Cardiac muscle cell (in vitro differentiated cells and primary cell): ENCODE results near the gene ANKRD36. TPM values are rescaled to one million over a fixed set of nuclear protein-coding genes. Genes with fewer than 3 reads are reported as not detected.
A peak's percentile ranks its signal among the peaks of the same experiment; 100 is the strongest.
"Not testable (repeated sequence)": the region's sequence is repeated elsewhere in the genome, so short reads cannot be mapped to it uniquely, and the experiment has no call there.

Experiments
- DNase-seq, 2 donors: peaks; one replicate each; pipeline versions ENCODE4 v3.0.0 to v3.0.0-alpha.2; 2010 to 2017; ENCODE audit warnings: low read depth in 1 of 2, low spot score in 1 of 2
- H3K27ac ChIP-seq: fragments of 200-600 bp; sonication (generic); 2 replicates; pipeline ENCODE4 v1.5.1; 2016
- H3K27me3 ChIP-seq: fragments of 200-600 bp; sonication (generic); 2 replicates; pipeline ENCODE4 v1.6.0; 2016; ENCODE audit warnings: control low read depth
- H3K36me3 ChIP-seq: fragments of 200-600 bp; sonication (generic); 2 replicates; pipeline ENCODE4 v1.5.1; 2016; ENCODE audit warnings: control low read depth
- H3K4me1 ChIP-seq: fragments of 200-600 bp; sonication (generic); 2 replicates; pipeline ENCODE4 v1.8.1; 2017; ENCODE audit warnings: low read depth, mild to moderate bottlenecking, mixed run types
- H3K4me3 ChIP-seq: fragments of 200-600 bp; sonication (generic); 2 replicates; pipeline ENCODE4 v1.5.1; 2016; ENCODE audit warnings: mild to moderate bottlenecking
- H3K9me3 ChIP-seq: fragments of 200-600 bp; sonication (generic); 2 replicates; pipeline ENCODE4 v1.5.1; 2017; ENCODE audit warnings: low read depth, mild to moderate bottlenecking, control low read depth
- polyA plus RNA-seq: library from polyadenylated mRNA; unstranded; fragments of >200 nt; fragmentation: Nextera tagmentation; extraction: Ambion mirVana; gene quantifications from 2 replicates; pipeline ENCODE4 v1.2.1, GENCODE V29; 2016
- total RNA-seq: library from RNA; depleted of rRNA; stranded (reverse); fragments of >200 nt; gene quantifications from 2 replicates; pipeline ENCODE4 v1.2.3, GENCODE V29; 2016
- TF ChIP-seq, protein P1 (sequence below): IDR thresholded peaks from 2 replicates; pipeline ENCODE4 v1.5.1; 2012; ENCODE audit warnings: low read depth, mild to moderate bottlenecking, low read length

Gene ANKRD36
- total RNA-seq = 29.8 and 72.7 TPM in 2 replicates
- polyA plus RNA-seq = 29.6 and 47.1 TPM in 2 replicates

DNA sequence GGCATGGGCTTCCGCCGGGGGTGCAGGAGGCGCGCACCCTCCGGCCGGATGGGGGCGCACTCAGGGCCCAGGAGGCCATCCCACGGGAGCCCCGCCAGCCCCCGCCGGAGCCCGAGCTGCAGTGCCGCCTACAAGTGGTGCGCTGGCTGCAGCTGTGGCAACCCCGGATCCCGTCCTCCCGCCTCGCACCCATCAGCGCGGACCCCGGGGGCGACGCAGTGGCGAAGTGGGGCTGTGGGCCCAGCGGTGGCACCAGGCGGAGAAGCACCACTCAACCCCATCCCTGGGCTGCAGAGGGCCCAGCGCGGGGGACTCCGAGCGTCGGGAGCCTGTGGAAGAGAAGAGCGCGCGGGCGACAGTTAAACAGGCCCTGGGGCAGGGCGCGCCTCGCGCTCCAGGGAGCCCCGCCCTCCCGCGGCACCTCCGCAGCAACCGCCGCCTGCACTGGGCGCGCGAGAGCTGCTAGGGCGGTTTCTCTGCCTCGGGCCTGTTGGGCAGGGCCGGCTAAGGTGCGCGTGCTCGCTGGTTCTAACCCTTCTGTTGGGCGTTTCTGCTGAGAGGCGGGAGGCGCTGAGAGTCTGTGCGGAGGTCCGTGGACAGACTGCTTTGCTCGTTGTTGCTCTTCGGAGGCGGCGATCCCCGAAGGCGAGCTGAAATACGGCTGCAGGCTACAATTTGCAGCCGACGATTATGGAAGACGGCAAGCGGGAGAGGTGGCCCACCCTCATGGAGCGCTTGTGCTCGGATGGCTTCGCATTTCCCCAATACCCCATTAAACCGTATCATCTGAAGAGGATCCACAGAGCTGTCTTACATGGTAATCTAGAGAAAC, at the start of gene ANKRD36:
TSS of gene ANKRD36 (plus strand) at position 104 of the 832 bp plus-strand sequence. CDS start at position 691, 587 bp downstream.
- Histone ChIP-seq H3K4me3 (peak within 1 kb of the TSS; percentile 50), H3K27ac (peak within 1 kb of the TSS; percentile 41)
- not testable (repeated sequence) for H3K27me3 ChIP-seq, H3K4me1 ChIP-seq, H3K36me3 ChIP-seq, H3K9me3 ChIP-seq
- TF ChIP-seq, protein P1, sequence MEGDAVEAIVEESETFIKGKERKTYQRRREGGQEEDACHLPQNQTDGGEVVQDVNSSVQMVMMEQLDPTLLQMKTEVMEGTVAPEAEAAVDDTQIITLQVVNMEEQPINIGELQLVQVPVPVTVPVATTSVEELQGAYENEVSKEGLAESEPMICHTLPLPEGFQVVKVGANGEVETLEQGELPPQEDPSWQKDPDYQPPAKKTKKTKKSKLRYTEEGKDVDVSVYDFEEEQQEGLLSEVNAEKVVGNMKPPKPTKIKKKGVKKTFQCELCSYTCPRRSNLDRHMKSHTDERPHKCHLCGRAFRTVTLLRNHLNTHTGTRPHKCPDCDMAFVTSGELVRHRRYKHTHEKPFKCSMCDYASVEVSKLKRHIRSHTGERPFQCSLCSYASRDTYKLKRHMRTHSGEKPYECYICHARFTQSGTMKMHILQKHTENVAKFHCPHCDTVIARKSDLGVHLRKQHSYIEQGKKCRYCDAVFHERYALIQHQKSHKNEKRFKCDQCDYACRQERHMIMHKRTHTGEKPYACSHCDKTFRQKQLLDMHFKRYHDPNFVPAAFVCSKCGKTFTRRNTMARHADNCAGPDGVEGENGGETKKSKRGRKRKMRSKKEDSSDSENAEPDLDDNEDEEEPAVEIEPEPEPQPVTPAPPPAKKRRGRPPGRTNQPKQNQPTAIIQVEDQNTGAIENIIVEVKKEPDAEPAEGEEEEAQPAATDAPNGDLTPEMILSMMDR = peak; percentile 44
- peak; percentile 82 to 85 for DNase-seq

DNA sequence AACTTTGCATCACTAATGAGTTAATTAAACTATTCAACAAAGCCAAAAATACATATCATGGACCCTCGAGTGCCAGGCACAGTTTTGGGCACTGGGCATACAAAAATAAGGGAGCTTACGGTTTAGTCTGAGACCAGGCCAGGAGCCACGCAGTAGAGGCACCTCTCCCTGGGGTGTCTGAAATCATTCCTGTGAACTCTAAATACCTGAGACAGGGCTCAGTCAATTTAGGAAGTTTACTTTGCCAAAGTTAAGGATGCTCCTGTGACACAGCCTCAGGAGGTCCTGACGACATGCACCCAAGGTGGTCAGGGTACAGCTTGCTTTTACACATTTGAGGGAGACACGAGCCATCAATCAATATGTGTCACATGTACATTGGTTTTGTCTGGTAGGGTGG, 46.9 kb upstream of the ANKRD36 start:
- H3K4me3 ChIP-seq, H3K27ac ChIP-seq, H3K27me3 ChIP-seq, H3K9me3 ChIP-seq, H3K36me3 ChIP-seq, H3K4me1 ChIP-seq, DNase-seq: not testable (repeated sequence)

DNA sequence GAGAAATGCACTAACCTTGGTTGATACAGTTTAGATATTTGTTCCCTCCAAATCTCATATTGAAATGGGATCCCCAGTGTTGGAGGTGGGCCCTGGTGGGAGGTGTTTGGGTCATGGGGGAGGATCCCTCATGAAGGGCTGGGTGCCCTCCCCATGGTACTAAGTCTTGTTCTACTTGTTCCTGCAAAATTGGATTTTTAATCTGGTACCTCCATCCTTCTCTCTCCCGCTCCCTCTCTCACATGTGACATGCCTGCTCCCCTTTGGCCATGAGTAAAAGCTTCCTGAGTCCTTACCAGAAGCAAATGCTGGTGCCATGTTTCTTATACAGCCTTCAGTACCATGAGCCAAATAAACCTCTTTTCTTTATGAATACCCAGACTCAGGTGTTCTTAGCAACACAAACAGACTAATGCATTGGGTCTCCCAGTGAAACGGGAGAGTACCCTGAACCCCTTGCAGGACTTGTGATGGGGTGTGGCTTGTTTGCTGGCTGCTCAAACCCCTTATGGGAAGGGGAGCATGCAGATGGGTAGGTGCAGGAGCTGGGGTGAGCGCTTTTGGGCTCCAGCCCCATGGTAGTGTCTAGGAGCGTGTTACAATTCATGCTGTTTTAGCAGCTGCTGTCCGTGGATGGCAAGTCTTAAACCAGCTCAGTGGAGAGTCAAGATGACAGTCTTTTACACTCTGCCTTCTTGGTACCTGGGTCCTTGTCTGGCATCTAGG, 45.5 kb upstream of the ANKRD36 start:
- H3K4me3 ChIP-seq = no peak overlapping the region
- TF ChIP-seq, protein P1 = no peak
- no peak for DNase-seq
- no peaks in the 10 kb centered on the region for H3K4me1 ChIP-seq
- no peaks in the 10 kb centered on the region for H3K36me3 ChIP-seq
- no peaks in the 10 kb centered on the region for H3K27me3 ChIP-seq
- H3K27ac ChIP-seq = no peak overlapping the region
- no peaks in the 10 kb centered on the region for H3K9me3 ChIP-seq

DNA sequence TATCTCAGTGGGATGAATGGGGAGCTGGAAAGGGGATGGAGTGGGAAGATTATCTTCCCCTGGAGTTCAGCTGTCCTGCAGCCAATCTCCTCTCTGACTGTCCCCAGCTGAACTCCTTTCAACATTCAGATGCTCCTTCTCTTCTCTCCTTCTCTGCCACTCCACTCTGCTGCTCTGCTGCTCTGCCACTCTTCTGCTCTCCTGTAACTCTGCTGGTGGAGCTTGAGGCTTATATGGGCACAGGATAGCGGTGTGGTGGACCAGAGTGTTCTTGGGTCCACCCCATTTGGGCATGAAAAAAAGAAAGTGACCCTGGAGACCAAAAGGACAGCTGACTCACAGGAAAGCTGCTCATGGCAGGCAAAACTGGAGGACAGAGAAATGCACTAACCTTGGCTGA, 44.9 kb upstream of the ANKRD36 start:
- DNase-seq = no peak
- no peaks in the 10 kb centered on the region for H3K9me3 ChIP-seq
- H3K4me1 ChIP-seq = no peaks in the 10 kb centered on the region
- H3K27ac ChIP-seq = no peak overlapping the region
- TF ChIP-seq, protein P1 = no peak
- no peaks in the 10 kb centered on the region for H3K36me3 ChIP-seq
- no peaks in the 10 kb centered on the region for H3K27me3 ChIP-seq
- H3K4me3 ChIP-seq = no peak overlapping the region

DNA sequence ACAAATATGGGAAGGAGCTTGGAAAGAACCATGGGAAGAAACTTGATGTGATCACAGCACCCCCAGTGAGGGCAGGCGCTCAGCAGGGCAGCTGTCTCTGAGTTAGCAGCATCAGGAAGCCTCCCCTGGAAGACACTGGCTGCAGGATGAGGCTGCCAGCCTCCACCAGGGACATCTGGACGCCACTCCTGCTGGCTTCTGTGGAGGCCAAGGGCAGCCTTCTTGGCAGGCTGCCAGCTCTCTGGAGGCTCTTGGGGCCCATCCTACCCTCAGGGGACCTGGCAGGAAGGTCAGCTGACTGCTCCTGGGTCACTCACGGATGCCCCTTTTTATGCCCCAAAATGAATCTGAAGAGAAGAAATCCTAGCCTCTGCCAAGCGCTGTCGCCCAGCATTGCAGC, 44.2 kb upstream of the ANKRD36 start:
- H3K27ac ChIP-seq, H3K27me3 ChIP-seq, H3K36me3 ChIP-seq, H3K4me1 ChIP-seq, H3K9me3 ChIP-seq, DNase-seq, H3K4me3 ChIP-seq: not testable (repeated sequence)

DNA sequence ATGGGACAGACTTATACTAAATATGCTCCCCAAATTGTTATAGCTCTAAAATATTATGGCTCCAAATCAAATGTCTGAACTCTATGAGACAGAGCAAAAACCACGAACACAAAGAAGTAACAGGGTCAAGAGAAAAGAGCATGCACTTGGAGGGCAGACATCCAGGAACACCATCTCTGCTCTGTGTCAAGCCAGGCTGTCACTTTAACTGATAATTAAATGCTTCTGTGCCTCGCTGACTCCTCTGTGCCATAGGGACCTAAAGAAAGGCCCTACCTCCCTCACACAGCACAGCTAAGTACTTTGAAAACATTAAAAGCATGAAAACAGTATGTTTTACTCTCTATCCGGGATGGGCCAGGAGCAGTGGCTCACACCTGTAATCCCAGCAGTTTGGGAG, 42.0 kb upstream of the ANKRD36 start:
- not testable (repeated sequence) for H3K27me3 ChIP-seq, H3K4me1 ChIP-seq, H3K9me3 ChIP-seq, H3K4me3 ChIP-seq, H3K36me3 ChIP-seq, H3K27ac ChIP-seq, DNase-seq

DNA sequence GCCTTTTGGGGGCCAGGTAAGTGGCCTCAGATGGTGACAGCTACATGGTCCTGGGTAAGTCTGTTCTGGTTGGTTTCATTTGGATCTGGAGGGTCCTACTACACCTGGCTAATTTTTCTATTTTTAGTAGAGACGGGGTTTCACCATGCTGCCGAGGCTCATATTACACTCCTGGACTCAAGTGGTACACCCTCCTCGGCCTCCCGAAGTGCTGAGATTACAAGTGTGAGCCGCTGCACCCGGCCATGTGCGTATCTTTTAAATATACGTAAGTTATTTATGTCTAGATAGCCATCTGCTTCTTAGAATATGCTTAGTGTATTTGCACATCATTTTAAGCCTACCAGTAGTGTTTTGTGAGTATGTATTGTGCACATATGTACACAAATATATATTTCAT, 35.7 kb upstream of the ANKRD36 start:
- H3K4me1 ChIP-seq = not testable (repeated sequence)

DNA sequence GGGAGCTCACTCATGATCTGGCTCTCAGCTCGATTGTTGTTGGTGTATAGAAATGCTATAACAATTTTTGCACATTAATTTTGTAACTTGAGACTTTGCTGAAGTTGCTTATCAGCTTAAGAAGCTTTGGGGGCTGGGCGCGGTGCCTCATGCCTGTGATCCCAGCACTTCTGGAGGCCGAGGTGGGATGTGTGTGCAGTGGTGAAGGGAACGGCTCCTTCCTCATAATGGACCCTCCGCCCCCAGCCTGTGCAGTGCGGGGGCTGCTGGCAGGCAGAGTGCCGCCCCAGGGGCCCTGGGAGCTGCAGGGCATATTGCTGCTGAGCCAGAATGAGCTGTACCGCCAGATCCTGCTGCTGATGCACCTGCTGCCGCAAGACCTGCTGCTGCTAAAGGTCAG, 32.1 kb upstream of the ANKRD36 start:
- not testable (repeated sequence) for H3K36me3 ChIP-seq, H3K27ac ChIP-seq, H3K9me3 ChIP-seq, H3K4me1 ChIP-seq, DNase-seq, H3K4me3 ChIP-seq, H3K27me3 ChIP-seq

More for the DNA sequence above, 35.7 kb upstream of the ANKRD36 start:
- not testable (repeated sequence) for DNase-seq, H3K9me3 ChIP-seq, H3K27ac ChIP-seq, H3K4me3 ChIP-seq, H3K36me3 ChIP-seq, H3K27me3 ChIP-seq

DNA sequence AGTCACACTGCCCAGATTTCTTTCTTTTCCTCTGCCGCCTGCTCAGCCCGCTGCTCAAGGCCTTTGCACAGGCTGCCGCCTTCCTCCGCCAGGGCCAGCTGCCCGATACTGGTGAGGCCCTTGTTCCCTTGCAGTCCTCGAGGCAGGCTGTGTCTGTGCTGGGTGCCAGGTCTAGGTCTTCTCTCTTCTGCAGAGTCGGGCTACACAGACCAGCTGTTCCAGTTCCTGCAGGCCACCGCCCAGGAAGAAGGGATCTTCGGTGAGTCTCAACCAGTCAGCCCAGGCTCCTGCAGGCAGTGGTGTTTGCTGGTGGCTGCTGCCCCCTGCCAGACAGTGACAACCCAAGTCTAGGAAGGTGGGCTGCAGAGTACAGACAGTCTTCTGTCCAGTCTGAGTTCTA, 30.7 kb upstream of the ANKRD36 start:
- H3K4me3 ChIP-seq, H3K27me3 ChIP-seq, H3K9me3 ChIP-seq, DNase-seq, H3K36me3 ChIP-seq, H3K27ac ChIP-seq, H3K4me1 ChIP-seq: not testable (repeated sequence)

DNA sequence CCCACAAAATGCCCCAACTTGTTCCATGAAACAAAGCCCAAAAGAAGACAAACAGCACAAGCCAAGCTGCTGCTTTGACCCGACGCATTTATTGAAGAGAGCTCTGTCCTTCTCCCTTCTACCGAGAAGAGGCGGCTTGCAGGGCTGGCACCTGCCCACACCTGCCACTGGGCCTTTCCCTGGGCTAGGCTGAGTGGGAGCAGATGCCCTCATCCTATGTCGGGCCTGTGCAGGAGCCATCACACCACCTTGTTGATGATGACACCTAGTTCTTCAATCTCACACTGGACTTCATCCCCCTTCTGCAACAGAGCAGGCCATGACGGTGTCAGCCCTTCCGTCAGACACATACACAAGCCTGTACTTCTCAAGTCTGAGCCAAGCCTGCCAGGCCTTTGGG, 29.4 kb upstream of the ANKRD36 start:
- not testable (repeated sequence) for H3K36me3 ChIP-seq, H3K27ac ChIP-seq, H3K9me3 ChIP-seq, H3K4me1 ChIP-seq, H3K4me3 ChIP-seq, DNase-seq, H3K27me3 ChIP-seq

DNA sequence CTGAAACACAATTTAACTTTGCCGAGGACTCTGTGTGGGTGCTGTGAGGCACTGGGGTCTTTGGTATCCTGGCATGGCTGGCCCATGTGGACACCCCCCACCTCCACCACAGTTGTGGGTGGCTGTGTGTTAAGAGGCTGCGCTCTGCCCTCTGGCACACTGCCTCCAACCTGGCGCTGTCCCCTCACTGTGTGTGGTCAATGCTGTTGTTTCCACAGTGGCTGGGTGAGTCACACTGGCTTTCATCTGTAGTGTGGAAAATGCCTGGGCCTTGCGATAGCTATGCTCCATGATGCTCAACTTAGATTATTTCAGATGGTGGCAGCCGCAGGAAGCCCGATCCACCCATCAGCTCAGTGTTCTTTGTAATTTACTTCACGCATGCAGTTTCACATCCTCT, 27.9 kb upstream of the ANKRD36 start:
- H3K27me3 ChIP-seq, DNase-seq, H3K36me3 ChIP-seq, H3K27ac ChIP-seq, H3K9me3 ChIP-seq, H3K4me3 ChIP-seq, H3K4me1 ChIP-seq: not testable (repeated sequence)
